Choroid plexus epithelial cell (primary cell): ENCODE results near the gene TSPAN14.

Source experiments
- DNase-seq: peaks from one replicate; pipeline ENCODE4 v3.0.0-alpha.2; 2010; ENCODE audit warnings: low read depth
- H3K4me3 ChIP-seq: 2 replicates; pipeline ENCODE4 v1.5.1; 2011; ENCODE audit warnings: low read depth, mild to moderate bottlenecking, control low read depth, low read length, moderate library complexity
- CTCF ChIP-seq: conservative IDR thresholded peaks from 2 replicates; pipeline ENCODE4 v1.5.1; 2011; ENCODE audit warnings: low read depth, mild to moderate bottlenecking, control low read depth, inconsistent platforms, low read length, moderate library complexity

The TSPAN14 gene

GRCh38 chr10:80488539-80489066 is 34.5 kb downstream of the TSPAN14 start:
- TF ChIP-seq CTCF = no peak
- no peak for DNase-seq
- no peak overlapping the region for H3K4me3 ChIP-seq

GRCh38 chr10:80489371-80490112 is 35.4 kb downstream of the TSPAN14 start:
- TF ChIP-seq CTCF = no peak
- DNase-seq = no peak
- no peak overlapping the region for H3K4me3 ChIP-seq

GRCh38 chr10:80491251-80492102 is 37.4 kb downstream of the TSPAN14 start:
- no peak for DNase-seq
- no peak for TF ChIP-seq CTCF
- H3K4me3 ChIP-seq = no peak overlapping the region

- DNase-seq = no peak
- no peak overlapping the region for H3K4me3 ChIP-seq
- TF ChIP-seq CTCF = no peak
These were observed 38.9 kb downstream of the TSPAN14 start for GRCh38 chr10:80492848-80493521.

GRCh38 chr10:80493522-80494051 is 39.5 kb downstream of the TSPAN14 start:
- DNase-seq = peak; percentile 92
- no peak overlapping the region for H3K4me3 ChIP-seq
- no peak for TF ChIP-seq CTCF

GRCh38 chr10:80496555-80497172 is 42.6 kb downstream of the TSPAN14 start:
- no peak for TF ChIP-seq CTCF
- no peak overlapping the region for H3K4me3 ChIP-seq
- no peak for DNase-seq
